NCI-H1930 (cell line): ENCODE data around the gene ZNF69.
"Not testable (repeated sequence)": the region's sequence is repeated elsewhere in the genome, so short reads cannot be mapped to it uniquely, and the experiment has no call there.

ENCODE experiments used
- DNase-seq, 2 experiments: peaks; one replicate each; lab custom pipeline; 2025; lab: John Stamatoyannopoulos, UW

ZNF69 gene

GRCh38 chr19:11887611-11888531, at the start of gene ZNF69:
Gene ZNF69, plus strand, starts transcription at chr19:11887782. Its CDS starts 142 bp downstream, at chr19:11887924.
- DNase-seq, result peak; percentile 9 to 70

GRCh38 chr19:11843722-11844121, 43.9 kb upstream of the ZNF69 start:
- DNase-seq, result peak in 1 of 2 experiments; percentile 6

GRCh38 chr19:11847615-11848014, 40.0 kb upstream of the ZNF69 start:
- DNase-seq, result not testable (repeated sequence)

GRCh38 chr19:11848200-11848593, 39.4 kb upstream of the ZNF69 start:
- no peak for DNase-seq

GRCh38 chr19:11848594-11849469, 38.8 kb upstream of the ZNF69 start, which contains the start of gene ZNF439:
Gene ZNF439, plus strand, starts transcription at chr19:11848726. Its CDS starts 142 bp downstream, at chr19:11848868.
- DNase-seq, result peak; percentile 65 to 75

- not testable (repeated sequence) for DNase-seq
Measured at GRCh38 chr19:11850289-11850688, 37.3 kb upstream of the ZNF69 start.

GRCh38 chr19:11853358-11853757, 34.2 kb upstream of the ZNF69 start:
- no peak for DNase-seq

GRCh38 chr19:11856596-11857250, 30.9 kb upstream of the ZNF69 start:
- no peak for DNase-seq

- no peak for DNase-seq
Measured at GRCh38 chr19:11860721-11861120, 26.9 kb upstream of the ZNF69 start.

- no peak for DNase-seq
Measured at GRCh38 chr19:11861301-11861700, 26.3 kb upstream of the ZNF69 start.

GRCh38 chr19:11867766-11868165, 19.8 kb upstream of the ZNF69 start:
- not testable (repeated sequence) for DNase-seq

GRCh38 chr19:11868188-11868587, 19.4 kb upstream of the ZNF69 start:
- no peak for DNase-seq

- no peak for DNase-seq
Measured at GRCh38 chr19:11872624-11873023, 15.0 kb upstream of the ZNF69 start.

GRCh38 chr19:11873762-11874161, 13.8 kb upstream of the ZNF69 start:
- DNase-seq, result no peak

- not testable (repeated sequence) for DNase-seq
Measured at GRCh38 chr19:11879687-11880266, 7.8 kb upstream of the ZNF69 start.

- no peak for DNase-seq
Measured at GRCh38 chr19:11880598-11880997, 7.0 kb upstream of the ZNF69 start.

GRCh38 chr19:11881151-11881800, 6.3 kb upstream of the ZNF69 start:
- peak; percentile 10 to 58 for DNase-seq

- no peak for DNase-seq
Measured at GRCh38 chr19:11882606-11883005, 5.0 kb upstream of the ZNF69 start.

- no peak for DNase-seq
Measured at GRCh38 chr19:11887234-11887610, 360 bp upstream of the ZNF69 start.

GRCh38 chr19:11889901-11890300, 2.3 kb downstream of the ZNF69 start:
- not testable (repeated sequence) for DNase-seq

- DNase-seq, result no peak
Measured at GRCh38 chr19:11890634-11891033, 3.1 kb downstream of the ZNF69 start.
